G401 (cell line): ENCODE results near the gene PAIP1. TPM values are rescaled to one million over a fixed set of nuclear protein-coding genes. Genes with fewer than 3 reads are reported as not detected.
"Not testable (repeated sequence)": the region's sequence is repeated elsewhere in the genome, so short reads cannot be mapped to it uniquely, and the experiment has no call there.

ENCODE experiments used
- DNase-seq: peaks from one replicate; pipeline ENCODE4 v3.0.0-alpha.2; 2015; ENCODE audit warnings: low spot score
- in situ Hi-C: cut with HindIII; loops from 2 replicates; pipeline ENCODE4 v1.10.0; 2016; ENCODE audit warnings: low sequenced_read_pairs, mixed read lengths
- total RNA-seq: library from RNA; depleted of rRNA; stranded (reverse); fragments of >200 nt; shearing (Covaris generic); gene quantifications from 2 replicates; pipeline ENCODE4 v1.2.3, GENCODE V29; 2014

PAIP1 gene
- total RNA-seq, 1 experiment from 2014 or later = 135 TPM

DNA sequence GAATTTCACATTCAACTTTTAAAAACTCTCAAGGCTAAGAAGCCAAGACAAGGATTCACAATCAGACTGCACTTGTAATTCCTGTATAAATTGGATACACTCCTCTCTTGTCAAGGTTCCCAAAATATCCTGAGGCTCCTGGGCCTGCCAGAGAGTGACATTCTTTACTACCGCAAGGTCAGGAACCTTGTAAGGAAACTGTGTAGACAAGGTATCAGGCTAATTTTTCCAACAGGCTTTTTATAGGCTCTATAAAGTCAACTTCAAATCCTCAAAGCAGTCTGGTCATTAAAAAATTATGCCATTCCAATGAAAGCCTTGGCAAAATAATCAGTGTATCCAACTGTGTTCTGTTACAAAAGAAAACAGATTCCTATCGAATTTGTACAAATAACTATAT, 15.5 kb upstream of the PAIP1 start:
- in situ Hi-C loops = no loop called here
- no peak for DNase-seq

DNA sequence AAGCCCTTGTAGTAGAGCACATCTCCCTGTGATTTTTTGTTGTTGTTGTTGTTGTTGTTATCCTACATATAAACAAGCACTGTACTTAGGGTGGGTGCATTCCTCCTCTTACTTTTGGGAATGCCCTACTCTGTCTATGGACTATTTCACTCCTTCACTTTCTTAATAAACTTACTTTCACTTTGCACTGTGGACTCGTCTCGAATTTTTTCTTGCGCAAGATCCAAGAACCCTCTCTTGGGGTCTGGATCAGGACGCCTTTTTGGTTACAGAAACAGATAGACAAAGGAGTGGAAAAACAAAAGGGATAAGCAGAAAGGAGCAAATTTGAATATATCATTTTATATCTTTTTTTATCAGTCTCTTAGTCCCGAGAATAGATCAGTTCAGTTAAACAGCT, 14.4 kb upstream of the PAIP1 start:
- in situ Hi-C loops = no loop called here
- no peak for DNase-seq

- in situ Hi-C loops = no loop called here
- no peak for DNase-seq
These were observed 13.7 kb upstream of the PAIP1 start for GRCh38 chr5:43570450-43571158.

- DNase-seq = no peak
- in situ Hi-C loops = no loop called here
These were observed 12.4 kb upstream of the PAIP1 start for GRCh38 chr5:43569236-43569746.

GRCh38 chr5:43567967-43568366, 11.1 kb upstream of the PAIP1 start:
- in situ Hi-C loops = no loop called here
- no peak for DNase-seq

- in situ Hi-C loops = no loop called here
- no peak for DNase-seq
These were observed 8.2 kb upstream of the PAIP1 start for GRCh38 chr5:43565043-43565442.

DNA sequence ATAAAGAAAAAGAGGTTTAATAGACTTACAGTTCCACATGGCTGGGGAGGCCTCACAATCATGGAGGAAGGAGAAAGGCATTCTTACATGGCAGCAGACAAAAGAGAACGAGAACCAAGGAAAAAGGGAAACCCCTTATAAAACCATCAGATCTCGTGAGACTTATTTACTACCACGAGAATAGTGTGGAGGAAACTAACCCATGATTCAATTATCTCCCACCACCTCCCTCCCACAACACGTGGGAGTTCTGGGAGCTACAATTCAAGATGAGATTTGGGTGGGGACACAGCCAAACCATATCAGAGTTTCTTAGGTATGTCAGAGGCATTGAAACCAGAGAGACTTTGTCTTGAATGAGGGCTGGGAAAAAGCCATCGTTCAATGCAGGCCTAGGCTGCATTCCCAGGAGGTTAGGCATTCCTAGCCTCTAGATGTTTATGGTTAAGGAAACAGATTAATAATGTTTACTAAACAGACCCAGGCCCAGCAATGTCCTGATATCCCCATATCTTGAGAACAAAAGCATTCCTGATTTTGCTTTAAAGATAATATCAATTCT, 7.5 kb upstream of the PAIP1 start:
- DNase-seq = no peak
- in situ Hi-C loops = no loop called here

DNA sequence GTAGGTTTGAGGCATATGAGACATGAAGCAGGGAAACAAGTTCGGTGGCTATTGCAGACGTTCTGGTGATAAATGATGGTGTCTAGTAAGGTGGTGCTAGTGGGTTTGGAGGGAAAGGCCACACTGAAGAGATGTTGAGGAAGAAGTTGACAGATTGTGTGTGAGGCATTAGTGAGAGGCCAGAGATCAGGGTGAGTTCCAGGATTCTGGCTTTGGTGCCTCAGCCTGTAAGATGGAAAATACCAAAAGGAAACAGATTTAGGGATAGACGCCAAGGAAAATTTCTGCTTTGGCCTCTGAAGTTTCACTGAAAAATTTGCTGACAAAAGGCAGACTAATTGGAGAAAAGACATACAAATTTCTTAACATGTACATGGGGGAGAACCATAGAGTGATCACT, 6.4 kb upstream of the PAIP1 start:
- in situ Hi-C loops = no loop called here
- no peak for DNase-seq

DNA sequence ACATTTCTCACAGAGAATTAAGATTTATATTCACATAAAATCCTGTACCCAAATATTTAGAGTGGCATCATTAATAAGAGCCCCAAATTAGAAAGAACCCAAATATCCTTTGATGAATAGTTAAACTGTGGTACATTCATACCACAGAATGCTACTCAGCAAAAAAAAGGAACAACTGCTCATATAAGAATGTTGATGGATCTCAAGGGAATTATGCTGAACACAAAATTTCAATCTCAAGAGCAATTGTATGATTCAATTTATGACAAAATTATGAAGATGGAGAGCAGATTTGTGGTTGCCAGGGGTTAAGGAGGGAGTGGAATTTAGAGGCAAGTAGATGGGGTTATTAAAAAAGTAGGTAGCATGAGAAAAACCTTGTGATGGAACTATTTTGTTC, 4.5 kb upstream of the PAIP1 start:
- no peak for DNase-seq
- in situ Hi-C loops = no loop called here

- no peak for DNase-seq
- in situ Hi-C loops = no loop called here
These were observed 3.3 kb upstream of the PAIP1 start for GRCh38 chr5:43560128-43560527.

GRCh38 chr5:43556607-43556856, 345 bp downstream of the PAIP1 start:
- DNase-seq, in situ Hi-C loops: not testable (repeated sequence)

GRCh38 chr5:43555895-43556606, 826 bp downstream of the PAIP1 start:
- DNase-seq = peak; percentile 48
- in situ Hi-C loops = no loop called here

DNA sequence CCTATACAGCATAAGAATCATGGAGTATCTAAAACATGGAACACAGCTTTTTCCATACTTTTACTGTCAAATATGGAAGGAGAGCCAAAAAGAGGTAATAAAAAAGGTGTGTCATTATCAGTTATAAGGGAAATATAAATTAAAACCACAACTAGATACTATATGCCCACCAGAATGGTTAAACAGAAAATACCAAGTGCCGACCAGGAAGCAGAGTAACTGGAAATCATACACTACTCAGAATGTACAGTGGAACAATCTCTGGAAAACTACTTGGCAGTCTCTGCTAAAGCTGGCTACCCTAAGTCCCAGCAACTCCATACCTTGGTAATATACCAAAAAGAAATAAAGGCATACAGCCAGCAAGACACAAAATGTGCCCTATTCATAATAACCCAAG, 2.4 kb downstream of the PAIP1 start:
- DNase-seq = no peak
- in situ Hi-C loops = no loop called here

- in situ Hi-C loops = no loop called here
- no peak for DNase-seq
These were observed 3.5 kb downstream of the PAIP1 start for GRCh38 chr5:43553381-43553780.

- no peak for DNase-seq
- in situ Hi-C loops = no loop called here
These were observed 5.1 kb downstream of the PAIP1 start for GRCh38 chr5:43551731-43552130.

DNA sequence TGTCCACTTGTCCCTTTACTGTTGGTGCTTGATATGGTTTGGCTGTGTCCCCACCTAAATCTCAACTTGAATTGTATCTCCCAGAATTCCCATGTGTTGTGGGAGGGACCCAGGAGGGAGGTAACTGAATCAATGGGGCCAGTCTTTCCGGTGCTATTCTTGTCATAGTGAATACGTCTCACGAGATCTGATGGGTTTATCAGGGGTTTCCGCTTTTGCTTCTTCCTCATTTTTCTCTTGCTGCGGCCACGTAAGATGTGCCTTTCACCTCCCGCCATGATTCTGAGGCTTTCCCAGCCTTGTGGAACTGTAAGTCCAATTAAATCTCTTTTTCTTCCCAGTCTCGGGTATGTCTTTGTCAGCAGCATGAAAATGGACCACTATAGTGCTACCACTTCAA, 7.6 kb downstream of the PAIP1 start:
- DNase-seq, in situ Hi-C loops: not testable (repeated sequence)

DNA sequence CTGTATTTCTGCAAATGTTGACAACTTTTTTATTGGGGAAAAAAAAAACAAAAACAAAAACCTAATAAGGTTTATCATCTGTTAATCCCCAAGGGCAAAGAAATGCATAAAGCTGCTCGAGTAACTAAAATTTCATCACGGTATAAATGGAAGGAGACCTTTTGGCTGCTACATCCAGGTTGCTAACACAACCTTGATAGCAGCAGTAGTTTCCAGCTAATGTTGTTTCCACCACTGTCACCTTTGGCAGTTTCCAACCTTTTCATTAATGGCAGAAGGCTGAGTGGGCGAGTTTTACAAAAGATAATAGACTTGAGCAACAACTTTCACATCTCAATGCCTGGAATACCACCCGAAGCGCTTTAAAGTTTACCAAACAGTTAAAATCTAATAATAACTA, 8.5 kb downstream of the PAIP1 start:
- in situ Hi-C loops = no loop called here
- no peak for DNase-seq

GRCh38 chr5:43547532-43547931, 9.3 kb downstream of the PAIP1 start:
- in situ Hi-C loops = no loop called here
- no peak for DNase-seq

GRCh38 chr5:43543434-43543833, 13.4 kb downstream of the PAIP1 start:
- no peak for DNase-seq
- in situ Hi-C loops = no loop called here

DNA sequence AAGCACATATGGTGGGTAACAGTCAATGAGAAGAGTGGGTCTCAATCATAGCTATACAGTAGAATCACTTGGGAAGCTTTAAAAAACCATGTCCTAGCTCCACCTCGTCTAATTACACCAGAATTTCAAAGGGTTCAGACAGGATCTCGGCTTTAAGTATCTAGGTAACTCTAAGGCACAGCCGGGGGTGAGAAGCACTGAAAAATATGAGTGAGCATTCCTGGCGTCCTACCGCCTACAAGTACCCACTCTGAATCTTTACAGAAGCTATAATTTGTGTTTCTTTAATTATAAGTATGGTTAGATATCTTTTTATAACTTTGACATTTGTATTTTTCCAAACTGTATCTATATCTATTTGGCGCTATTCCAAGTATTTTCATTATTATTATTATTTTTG, 16.1 kb downstream of the PAIP1 start:
- in situ Hi-C loops = no loop called here
- no peak for DNase-seq

GRCh38 chr5:43536972-43537371, 19.9 kb downstream of the PAIP1 start:
- in situ Hi-C loops = no loop called here
- DNase-seq = no peak
